ENCODE data around the gene FSTL5. TPM values are rescaled to one million over a fixed set of nuclear protein-coding genes. Genes with fewer than 3 reads are reported as not detected.
A peak's percentile ranks its signal among the peaks of the same experiment; 100 is the strongest.

The FSTL5 gene
- total and polyA plus RNA-seq, 10 of the 15 experiments (the other 5 are each of a cell fraction or from before 2014, with no cell fraction given): 0.04 to 2.4 (median 0.08) TPM; not detected in 4

DNA sequence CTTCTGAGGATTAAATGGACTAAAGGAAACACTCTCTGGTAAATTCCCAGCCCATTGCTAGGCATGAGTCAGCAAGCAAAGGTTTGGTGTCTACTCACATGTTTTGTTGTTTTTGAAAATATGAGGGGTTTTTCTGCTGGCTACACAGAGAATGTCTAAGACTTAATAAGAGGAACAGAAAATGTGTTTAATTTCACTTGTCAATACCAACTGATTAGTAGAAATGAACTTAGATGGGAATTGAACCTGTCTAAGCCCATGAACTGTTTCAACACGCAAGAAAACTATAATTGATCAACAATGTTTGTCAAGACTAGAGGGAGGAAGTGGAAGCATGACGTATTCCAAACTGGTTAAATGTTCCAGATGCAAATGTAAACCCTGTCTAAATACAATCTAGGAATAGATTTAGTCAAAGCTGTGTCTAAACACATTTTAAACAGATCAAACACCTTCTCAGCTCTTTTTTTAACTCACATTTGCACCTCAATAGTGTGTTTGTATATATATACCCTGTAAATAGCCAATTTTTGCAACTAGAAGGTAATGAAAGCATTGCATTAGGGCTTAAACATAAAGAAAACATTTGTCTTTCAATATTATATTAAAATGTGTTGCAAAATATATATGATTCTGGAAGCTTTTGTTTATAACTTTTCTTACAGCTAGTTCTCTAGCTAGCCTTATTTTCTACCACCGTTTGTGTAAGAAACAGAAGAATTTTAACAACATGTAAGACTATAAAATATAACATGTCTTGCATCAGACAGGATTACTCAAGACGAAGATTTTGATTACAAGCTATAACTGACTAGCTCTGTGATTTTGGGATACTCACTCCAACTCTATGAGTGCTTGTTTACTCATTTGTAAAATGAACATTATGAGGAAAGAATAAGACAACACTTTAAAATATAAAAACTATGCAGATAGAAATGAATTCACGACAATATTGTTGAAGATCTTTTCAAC is 607.8 kb downstream of the FSTL5 start (continued):
- TF ChIP-seq CREM (IDR thresholded peaks at IDR 0.05; ENCODE audit: low read depth) (peak; percentile 59), RBBP5 (conservative IDR thresholded peaks at IDR 0.05) (no peak), RAD21 (IDR thresholded peaks at IDR 0.05; ENCODE audit: insufficient read depth, low read depth, low read length) (no peak), CBX5 (IDR thresholded peaks at IDR 0.05; ENCODE audit: low read depth) (peak; percentile 60; the same call in 1 of the 2 replicates), GABPA (IDR thresholded peaks at IDR 0.05; ENCODE audit: low read depth) (peak; percentile 38), EP300 (IDR thresholded peaks at IDR 0.05; ENCODE audit: borderline replicate concordance in 1 of 2, control insufficient read depth in 1 of 2, low read depth in 2 of 2, low read length in 2 of 2) (peak; percentile 66 to 95; a peak in 3 of 4 replicates), IRF5 (IDR thresholded peaks at IDR 0.05; ENCODE audit: borderline replicate concordance) (no peak), EED (IDR thresholded peaks at IDR 0.05; ENCODE audit: low read depth) (0 out of 2 replicates have a peak, but pooled peaks have one; percentile 19), CREB1 (IDR thresholded peaks at IDR 0.05; ENCODE audit: low read depth) (peak; percentile 74), ZNF622 (IDR thresholded peaks at IDR 0.05) (no peak), SKIL (IDR thresholded peaks at IDR 0.05; ENCODE audit: low read depth, poor library complexity, severe bottlenecking) (peak; percentile 91), PAX8 (IDR thresholded peaks at IDR 0.05) (0 out of 2 replicates have a peak, but pooled peaks have one; percentile 59), TAF1 (IDR thresholded peaks at IDR 0.05; ENCODE audit: borderline replicate concordance, low read depth, low read length) (no peak), ATF7 (IDR thresholded peaks at IDR 0.05; ENCODE audit: low read depth) (peak; percentile 98), CBFB (IDR thresholded peaks at IDR 0.05; ENCODE audit: low read depth) (no peak), MEF2A (IDR thresholded peaks at IDR 0.05; ENCODE audit: insufficient read depth, low read depth, low read length) (peak; percentile 47; the same call in 1 of the 2 replicates), NR2F1 (conservative IDR thresholded peaks at IDR 0.05) (peak; percentile 29; the same call in 1 of the 2 replicates), SMC3 (IDR thresholded peaks at IDR 0.05; ENCODE audit: borderline replicate concordance, low read length) (no peak), MTA2 (IDR thresholded peaks at IDR 0.05; ENCODE audit: low read depth) (peak; percentile 99), GATAD2B (conservative IDR thresholded peaks at IDR 0.05; ENCODE audit: low read depth) (peak; percentile 90), JUNB (IDR thresholded peaks at IDR 0.05) (peak; percentile 58), MEF2B (IDR thresholded peaks at IDR 0.05; ENCODE audit: partially characterized antibody, poor library complexity, severe bottlenecking) (peak; percentile 53)
- TF ChIP-seq, protein P1, sequence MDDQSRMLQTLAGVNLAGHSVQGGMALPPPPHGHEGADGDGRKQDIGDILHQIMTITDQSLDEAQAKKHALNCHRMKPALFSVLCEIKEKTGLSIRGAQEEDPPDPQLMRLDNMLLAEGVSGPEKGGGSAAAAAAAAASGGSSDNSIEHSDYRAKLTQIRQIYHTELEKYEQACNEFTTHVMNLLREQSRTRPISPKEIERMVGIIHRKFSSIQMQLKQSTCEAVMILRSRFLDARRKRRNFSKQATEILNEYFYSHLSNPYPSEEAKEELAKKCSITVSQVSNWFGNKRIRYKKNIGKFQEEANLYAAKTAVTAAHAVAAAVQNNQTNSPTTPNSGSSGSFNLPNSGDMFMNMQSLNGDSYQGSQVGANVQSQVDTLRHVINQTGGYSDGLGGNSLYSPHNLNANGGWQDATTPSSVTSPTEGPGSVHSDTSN (IDR thresholded peaks at IDR 0.05; ENCODE audit: insufficient replicate concordance, low read depth, low read length): peak; percentile 29
- TF ChIP-seq, protein P2, sequence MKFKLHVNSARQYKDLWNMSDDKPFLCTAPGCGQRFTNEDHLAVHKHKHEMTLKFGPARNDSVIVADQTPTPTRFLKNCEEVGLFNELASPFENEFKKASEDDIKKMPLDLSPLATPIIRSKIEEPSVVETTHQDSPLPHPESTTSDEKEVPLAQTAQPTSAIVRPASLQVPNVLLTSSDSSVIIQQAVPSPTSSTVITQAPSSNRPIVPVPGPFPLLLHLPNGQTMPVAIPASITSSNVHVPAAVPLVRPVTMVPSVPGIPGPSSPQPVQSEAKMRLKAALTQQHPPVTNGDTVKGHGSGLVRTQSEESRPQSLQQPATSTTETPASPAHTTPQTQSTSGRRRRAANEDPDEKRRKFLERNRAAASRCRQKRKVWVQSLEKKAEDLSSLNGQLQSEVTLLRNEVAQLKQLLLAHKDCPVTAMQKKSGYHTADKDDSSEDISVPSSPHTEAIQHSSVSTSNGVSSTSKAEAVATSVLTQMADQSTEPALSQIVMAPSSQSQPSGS (IDR thresholded peaks at IDR 0.05; ENCODE audit: low read length): peak; percentile 84; the same call in 1 of the 2 replicates

Measured in GM12878 (cell line).